SIG-M5 (cell line): Measurements from ENCODE around the gene AKR7A3.
A peak's percentile ranks its signal among the peaks of the same experiment; 100 is the strongest.
"Not testable (repeated sequence)": the region's sequence is repeated elsewhere in the genome, so short reads cannot be mapped to it uniquely, and the experiment has no call there.

Experiments used
- DNase-seq: peaks from one replicate; lab custom pipeline; 2025; lab: John Stamatoyannopoulos, UW

The AKR7A3 gene

GRCh38 chr1:19288324-19289241 lies at the start of gene AKR7A3:
AKR7A3 (minus strand) TSS chr1:19288770; CDS start chr1:19288709, 61 bp downstream.
- DNase-seq = not testable (repeated sequence)

DNA sequence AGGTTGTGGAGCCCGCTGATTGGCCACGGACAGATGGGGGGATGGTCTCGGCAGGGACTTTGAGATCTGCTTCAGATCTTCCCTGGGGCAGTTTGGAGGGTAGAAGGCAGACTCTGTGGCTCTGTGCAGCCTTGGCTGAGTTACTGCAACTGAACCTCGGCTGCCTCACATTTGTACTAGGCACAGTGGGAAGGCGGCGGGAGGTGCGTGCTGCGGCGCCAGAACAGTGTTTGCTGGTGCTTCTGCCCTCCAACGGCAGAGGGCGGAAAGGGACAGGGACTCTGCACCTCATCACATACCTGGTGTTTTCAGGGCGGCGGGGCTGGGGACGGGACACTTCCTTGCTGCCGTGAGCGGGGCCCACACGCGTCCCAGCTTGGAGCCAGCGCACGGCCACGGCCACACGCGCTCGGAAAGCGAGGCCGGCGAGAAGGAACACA lies 49.8 kb upstream of the AKR7A3 start:
- no peak for DNase-seq

GRCh38 chr1:19337289-19337688 lies 48.7 kb upstream of the AKR7A3 start:
- no peak for DNase-seq

DNA sequence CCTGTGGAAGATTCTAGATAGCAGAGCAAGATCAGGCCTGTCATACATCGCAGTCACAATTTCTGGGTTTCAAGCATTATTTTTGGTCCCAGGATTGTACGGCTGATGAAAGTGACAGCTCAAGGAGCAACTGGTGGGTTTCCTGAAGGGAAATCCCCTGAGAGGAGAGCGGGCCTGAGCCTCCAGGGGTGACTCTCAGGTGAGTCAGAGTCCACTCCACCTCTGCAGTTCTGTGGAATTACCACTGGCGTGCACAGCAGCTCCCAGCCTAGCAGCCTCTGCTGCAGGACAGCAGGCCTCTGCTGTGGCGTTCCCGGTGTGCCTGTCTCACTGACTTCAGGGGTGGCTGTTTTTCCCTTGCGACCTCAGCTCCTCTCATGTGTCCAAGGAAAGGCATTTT lies 48.0 kb upstream of the AKR7A3 start:
- no peak for DNase-seq

GRCh38 chr1:19333587-19334354 lies 45.2 kb upstream of the AKR7A3 start:
- no peak for DNase-seq

DNA sequence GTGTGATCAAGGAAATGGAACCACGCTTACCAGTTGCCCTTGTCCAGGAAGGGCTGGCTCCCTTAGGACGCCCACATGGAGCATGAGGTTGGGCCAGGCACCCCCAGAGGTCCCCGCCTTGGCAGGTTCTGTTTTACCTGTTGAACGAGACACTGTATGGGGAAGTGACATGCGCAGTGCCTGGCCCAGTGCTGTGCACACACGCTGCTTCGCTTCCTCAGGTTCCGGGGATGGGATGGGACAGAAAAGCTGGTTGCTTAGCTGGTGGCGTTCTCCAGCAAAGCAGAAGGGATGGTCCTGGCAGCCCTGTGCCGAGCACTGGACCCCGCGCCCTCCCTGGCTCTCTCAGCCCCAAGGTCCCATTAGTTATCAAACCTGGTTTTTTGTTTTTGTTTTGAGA lies 44.3 kb upstream of the AKR7A3 start:
- DNase-seq = no peak

- DNase-seq = no peak
These were observed 42.8 kb upstream of the AKR7A3 start for GRCh38 chr1:19331262-19331878.

DNA sequence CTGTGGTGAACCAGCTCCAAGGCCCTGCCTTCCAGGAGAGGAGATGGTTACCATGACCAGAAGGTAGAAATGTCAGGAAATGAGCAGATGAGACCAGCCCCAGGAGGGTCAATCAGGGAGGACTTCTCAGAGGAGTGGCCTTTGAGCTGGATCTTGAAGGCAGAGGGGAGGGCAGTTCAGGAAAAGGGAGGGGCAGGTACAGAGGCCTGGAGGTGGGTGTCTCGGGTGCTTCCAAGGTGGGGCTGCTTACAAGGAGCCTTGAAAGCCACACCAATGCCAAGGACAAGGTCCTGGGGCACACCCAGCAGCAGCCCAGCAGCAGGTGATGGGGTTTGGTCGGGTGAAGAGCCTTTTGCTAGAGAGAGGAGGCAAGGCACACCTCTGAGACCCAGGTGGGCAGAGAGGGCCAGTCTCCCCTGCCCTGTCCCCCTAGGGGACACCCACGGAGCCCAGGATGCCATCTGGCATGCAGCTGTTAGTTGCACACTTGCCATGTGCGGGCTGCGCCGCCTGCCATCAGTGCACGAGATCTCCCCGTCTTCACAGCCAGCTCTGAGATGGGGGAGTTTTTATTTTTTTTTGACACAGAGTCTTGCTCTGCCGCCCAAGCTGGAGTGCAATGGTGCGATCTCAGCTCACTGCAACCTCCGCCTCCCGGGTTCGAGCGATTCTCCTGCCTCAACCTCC lies 42.0 kb upstream of the AKR7A3 start:
- DNase-seq = no peak

GRCh38 chr1:19329611-19330010 lies 41.0 kb upstream of the AKR7A3 start:
- DNase-seq = no peak

GRCh38 chr1:19329188-19329587 lies 40.6 kb upstream of the AKR7A3 start:
- no peak for DNase-seq

- DNase-seq = no peak
These were observed 39.9 kb upstream of the AKR7A3 start for GRCh38 chr1:19328486-19328885.

GRCh38 chr1:19327736-19328135 lies 39.2 kb upstream of the AKR7A3 start:
- DNase-seq = no peak

DNA sequence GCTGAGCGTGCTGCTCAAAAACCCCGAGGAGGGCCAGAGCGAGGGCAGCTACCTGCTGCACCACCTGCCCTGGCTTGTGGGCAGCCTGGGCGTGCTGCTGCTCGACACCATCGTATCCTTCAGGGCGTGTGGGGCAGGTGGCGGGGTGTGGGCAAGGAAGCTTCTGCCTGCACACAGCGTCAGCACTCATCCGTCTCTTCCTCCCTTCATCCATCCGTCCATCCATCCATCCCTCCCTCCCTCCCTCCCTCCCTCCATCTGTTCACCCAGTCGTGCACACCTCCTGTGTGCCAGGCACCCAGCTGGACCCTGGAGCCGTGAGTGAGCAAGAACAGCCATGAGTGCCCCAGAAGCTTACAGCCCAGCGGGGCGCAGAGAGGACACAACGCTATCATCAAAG lies 38.7 kb upstream of the AKR7A3 start:
- no peak for DNase-seq

DNA sequence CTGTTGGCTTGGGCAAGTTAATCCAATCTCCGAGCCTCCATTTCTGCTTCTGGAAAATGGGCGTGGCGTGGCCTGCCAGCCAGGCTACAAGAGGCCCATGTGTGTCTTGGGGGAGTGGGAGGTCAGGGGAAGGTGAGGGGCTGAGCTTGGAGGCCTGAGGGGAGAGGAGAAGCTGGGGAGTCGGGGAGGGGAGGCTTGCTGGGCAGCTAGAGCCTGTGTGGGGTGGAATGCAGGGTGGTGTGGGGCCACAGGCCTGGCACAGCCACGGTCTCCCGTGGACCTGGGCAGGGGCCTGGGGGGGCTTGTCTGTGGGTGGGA lies 38.1 kb upstream of the AKR7A3 start:
- DNase-seq = no peak

GRCh38 chr1:19325958-19326747 lies 37.6 kb upstream of the AKR7A3 start:
- no peak for DNase-seq

DNA sequence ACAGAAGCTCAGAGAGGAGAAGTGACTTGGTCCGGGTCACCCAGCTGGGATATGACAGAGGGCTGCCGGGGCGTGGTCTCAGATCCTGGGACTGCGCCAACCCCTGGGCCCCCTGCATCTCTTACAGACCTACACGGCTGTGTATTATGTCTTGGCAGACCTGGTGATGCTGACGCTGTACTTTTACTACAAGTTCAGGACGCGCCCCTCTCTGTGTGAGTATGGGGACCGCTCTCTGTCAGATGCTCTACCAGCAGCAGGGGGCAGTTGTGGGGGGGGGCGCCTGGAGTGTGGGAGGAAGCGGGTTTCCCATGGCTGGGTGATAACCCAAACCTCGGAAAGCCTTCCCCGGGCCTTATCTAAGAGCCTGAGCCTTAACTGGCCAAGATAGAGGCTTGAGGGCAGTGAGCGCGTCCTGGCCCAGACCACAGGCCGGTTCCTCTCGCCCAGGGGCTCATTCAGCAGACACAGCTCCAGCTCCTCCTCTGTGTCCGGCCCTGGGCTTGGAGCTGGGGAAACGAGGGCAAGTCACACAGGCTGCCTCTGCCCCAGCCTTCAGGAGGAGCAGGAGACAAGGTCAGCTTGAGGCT lies 36.9 kb upstream of the AKR7A3 start:
- no peak for DNase-seq

GRCh38 chr1:19324665-19324990 lies 36.1 kb upstream of the AKR7A3 start:
- no peak for DNase-seq

DNA sequence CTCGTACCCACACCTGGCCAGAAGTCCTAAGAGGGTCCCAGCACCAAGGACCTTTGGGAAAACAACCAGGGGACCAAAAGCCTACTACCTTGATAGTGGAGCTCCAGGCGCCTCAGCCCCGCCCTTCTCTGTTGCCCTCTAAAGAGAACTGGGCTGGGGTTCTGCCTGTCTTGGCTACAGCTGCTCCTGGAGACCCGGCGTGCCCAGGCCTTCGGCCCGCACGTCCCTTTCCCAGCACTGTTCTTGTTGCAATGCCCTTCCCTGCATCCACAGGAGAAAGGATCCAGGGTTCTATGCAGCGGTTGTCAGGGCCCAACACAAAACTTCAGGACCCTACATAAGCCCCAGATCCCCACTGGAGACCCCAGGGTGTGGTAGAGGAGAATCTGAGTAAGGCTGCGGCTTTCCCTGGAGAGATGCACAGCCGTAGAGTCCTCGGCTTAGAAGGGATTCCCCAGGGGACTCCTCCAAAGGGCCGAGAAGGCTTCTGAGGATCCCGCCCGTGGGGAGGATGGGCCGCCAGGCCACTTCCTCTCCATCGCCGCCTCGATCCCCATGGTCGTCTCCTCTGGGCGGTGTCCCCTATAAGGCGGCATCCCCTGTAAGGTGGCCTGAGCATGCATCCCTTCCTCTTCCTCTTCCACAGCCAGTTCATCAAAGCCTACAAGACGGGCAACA lies 35.6 kb upstream of the AKR7A3 start:
- DNase-seq = no peak

- DNase-seq = no peak
These were observed 33.9 kb upstream of the AKR7A3 start for GRCh38 chr1:19322481-19322880.

DNA sequence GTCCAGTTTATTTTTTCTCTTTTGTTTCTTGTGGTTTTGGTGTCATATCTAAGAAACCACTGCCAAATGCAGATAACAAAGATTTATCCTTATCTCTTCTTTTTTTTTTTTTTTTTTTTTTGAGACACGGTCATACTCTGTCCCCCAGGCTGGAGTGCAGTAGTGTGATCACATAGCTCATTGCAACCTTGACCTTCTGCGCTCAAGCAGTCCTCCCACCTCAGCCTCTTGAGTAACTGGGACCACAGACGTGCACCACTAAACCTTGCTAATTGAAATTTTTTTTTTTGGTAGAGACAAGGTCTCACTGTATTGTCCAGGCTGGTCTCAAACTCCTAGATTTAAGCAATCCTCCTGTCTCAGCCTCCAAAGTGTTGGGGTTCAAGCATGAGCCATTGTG lies 32.5 kb upstream of the AKR7A3 start:
- no peak for DNase-seq

DNA sequence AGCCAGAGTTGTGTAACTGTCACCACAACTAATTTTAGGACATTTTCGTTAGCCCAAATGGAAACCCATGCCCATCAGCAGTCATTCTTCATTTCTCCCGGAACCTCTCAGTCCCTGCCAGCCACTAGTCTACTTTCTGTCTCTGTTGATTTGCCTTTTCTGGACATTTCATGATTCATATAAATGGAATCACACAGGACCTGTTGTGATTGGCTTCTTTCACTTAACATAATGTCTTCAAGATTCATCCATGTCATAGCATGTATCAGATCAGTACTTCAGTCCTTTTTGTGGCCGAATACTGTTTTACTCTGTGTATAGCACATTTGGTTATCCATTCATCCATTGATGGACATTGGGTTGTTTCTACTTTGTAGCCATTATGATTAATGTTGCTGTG lies 30.6 kb upstream of the AKR7A3 start:
- DNase-seq = peak; percentile 37
